OCI-LY1 (cell line): ENCODE measurements around the gene GTF3C5.

Experiments
- CTCF ChIP-seq: fragments of 200-600 bp; sonication (generic), shearing (Covaris generic); IDR thresholded peaks from 2 replicates; pipeline ENCODE4 v1.5.1; 2017; ENCODE audit warnings: mild to moderate bottlenecking, antibody characterized with exemption, low read length, moderate library complexity, mixed read lengths
- EZH2 ChIP-seq: fragments of 200-600 bp; sonication (generic), shearing (Covaris generic); IDR thresholded peaks from 2 replicates; pipeline ENCODE4 v1.8.0; 2017; ENCODE audit warnings: borderline replicate concordance, mixed run types, mild to moderate bottlenecking, antibody characterized with exemption, low read length, moderate library complexity, mixed read lengths

DNA sequence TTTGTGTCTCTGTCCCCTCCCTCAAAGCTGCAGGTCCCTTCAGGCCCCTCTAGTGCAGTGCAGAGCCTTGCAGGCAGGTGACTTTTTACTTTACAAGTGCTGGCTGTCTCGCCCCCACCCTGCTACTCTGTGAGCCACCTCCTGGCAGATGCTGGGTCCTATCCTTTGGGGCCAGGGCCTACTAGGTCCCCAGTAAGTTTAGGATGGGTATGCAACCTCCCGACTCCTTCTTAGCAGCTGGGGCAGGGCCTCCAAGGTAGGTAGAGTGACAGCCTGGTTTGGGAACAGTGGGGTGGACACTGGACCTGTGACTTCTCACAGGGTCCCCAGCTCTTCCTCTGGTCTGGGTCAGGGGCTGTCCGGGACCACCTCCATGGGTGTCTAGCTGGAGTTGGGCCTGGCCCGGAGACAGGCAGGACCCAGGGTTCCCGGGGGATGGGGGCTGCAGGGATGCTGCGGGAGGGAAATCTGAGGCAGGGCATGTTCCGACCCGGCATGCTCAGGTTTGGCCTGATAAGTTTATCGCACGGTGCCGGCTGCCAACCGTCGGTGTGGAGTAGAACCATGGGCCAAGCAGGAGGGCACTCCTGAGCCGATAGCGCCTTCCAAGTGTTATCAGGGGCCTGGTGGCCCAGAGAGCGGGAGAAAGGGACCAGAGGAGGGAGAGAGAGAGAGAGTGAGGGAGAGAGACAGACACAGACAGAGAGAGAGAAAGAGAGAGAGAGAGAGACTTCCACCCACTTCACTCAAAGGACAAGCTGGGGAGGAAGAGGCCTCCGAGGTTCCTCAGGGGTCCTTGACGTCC, 31.8 kb upstream of the GTF3C5 start:
- no peak for TF ChIP-seq CTCF
- TF ChIP-seq EZH2: no peak
